HepG2 (cell line): ENCODE results near the gene FOLR2. TPM values are rescaled to one million over a fixed set of nuclear protein-coding genes. Genes with fewer than 3 reads are reported as not detected.

ENCODE experiments used
- AGO2 ChIP-seq: fragments of 200-400 bp; formaldehyde crosslinking; optimal IDR thresholded peaks from 2 replicates; pipeline ENCODE3; 2017; ENCODE audit warnings: mild to moderate bottlenecking, low read depth, low read length, moderate library complexity
- AHDC1 ChIP-seq: sonication (generic); formaldehyde crosslinking; IDR thresholded peaks from 2 replicates; pipeline ENCODE4 v1.5.1; 2020; ENCODE audit warnings: mild to moderate bottlenecking, missing genetic modification reagents, borderline replicate concordance
- HDAC2 ChIP-seq: sonication (generic); formaldehyde crosslinking; IDR thresholded peaks from 2 replicates; pipeline ENCODE4 v1.4.0; 2020; ENCODE audit warnings: missing genetic modification reagents
- KLF16 ChIP-seq, 2 experiments: sonication (generic) in 1 of 2; formaldehyde crosslinking in 1 of 2; IDR thresholded peaks; 2 replicates each; pipeline versions ENCODE4 v1.6.1 to v1.8.0; 2016 to 2023; ENCODE audit warnings: missing genetic modification reagents in 2 of 2, missing compliant biosample characterization in 1 of 2
- MAX ChIP-seq: IDR thresholded peaks from 2 replicates; pipeline ENCODE4 v1.6.1; 2012; ENCODE audit warnings: inconsistent platforms
- NR2F2 ChIP-seq: IDR thresholded peaks from 2 replicates; pipeline ENCODE4 v1.6.1; 2012; ENCODE audit warnings: low read depth, inconsistent platforms, borderline replicate concordance
- PAXIP1 ChIP-seq: sonication (generic); formaldehyde crosslinking; conservative IDR thresholded peaks from 2 replicates; pipeline ENCODE4 v1.4.0; 2020; ENCODE audit warnings: mild to moderate bottlenecking, missing genetic modification reagents, moderate library complexity
- PHF5A ChIP-seq: IDR thresholded peaks from one replicate; pipeline ENCODE4 v1.6.1; 2018; ENCODE audit warnings: low read depth, missing genetic modification reagents; ENCODE audit not compliant: unreplicated experiment
- TBX3 ChIP-seq: fragments of 450-650 bp; IDR thresholded peaks from 2 replicates; pipeline ENCODE4 v1.6.1; 2017; ENCODE audit warnings: antibody characterized with exemption, mild to moderate bottlenecking, inconsistent platforms, borderline replicate concordance
- TFDP1 ChIP-seq: IDR thresholded peaks from 2 replicates; pipeline ENCODE4 v1.6.1; 2016; ENCODE audit warnings: missing compliant biosample characterization, missing genetic modification reagents, borderline replicate concordance
- ZNF362 ChIP-seq: sonication (generic); formaldehyde crosslinking; IDR thresholded peaks from 2 replicates; pipeline ENCODE4 v1.4.0; 2020; ENCODE audit warnings: missing genetic modification reagents, mild to moderate bottlenecking, borderline replicate concordance
- ZNF816 ChIP-seq: sonication (generic); formaldehyde crosslinking; IDR thresholded peaks from 2 replicates; pipeline ENCODE4 v1.8.0; 2022; ENCODE audit warnings: missing genetic modification reagents, mild to moderate bottlenecking, borderline replicate concordance
- ZSCAN20 ChIP-seq: sonication (generic); formaldehyde crosslinking; IDR thresholded peaks from 2 replicates; pipeline ENCODE4 v1.4.0; 2020; ENCODE audit warnings: missing genetic modification reagents, mild to moderate bottlenecking, borderline replicate concordance
- polyA plus RNA-seq, 8 experiments: library from polyadenylated mRNA; depleted of rRNA in 3 of 8; stranded (reverse) in 7 of 8; unstranded in 1 of 8; fragments of >200 nt; fragmentation: Illumina TruSeq in 4 of 8; extraction: Trizol in 4 of 8; gene quantifications; 2 replicates each; pipeline versions ENCODE4 v1.2.1 to v1.2.3, GENCODE V29; 2011 to 2016; ENCODE audit warnings: low read depth in 4 of 8, missing spikeins in 1 of 8, mixed read lengths in 1 of 8; ENCODE audit not compliant: insufficient read depth in 1 of 8
- total RNA-seq, 5 experiments: library from RNA; depleted of rRNA; stranded (reverse); fragments of >200 nt; fragmentation: Illumina TruSeq; extraction: Trizol; gene quantifications; 2 replicates each; pipeline ENCODE4 v1.2.3, GENCODE V29; 2016; ENCODE audit warnings: low read depth in 1 of 5

Gene FOLR2
- total and polyA plus RNA-seq, 2 of the 13 experiments (the other 11 are each of a cell fraction or from before 2014, with no cell fraction given): 0.09 TPM; not detected in 1

GRCh38 chr11:72222907-72223614, 6.5 kb downstream of the FOLR2 start (continued):
- TF ChIP-seq AHDC1 (CRISPR knock-in tag): peak; percentile 24; the same call in 1 of the 2 replicates
- no peak for TF ChIP-seq TFDP1 (CRISPR knock-in tag)
- TF ChIP-seq PHF5A (CRISPR knock-in tag): no peak
- TF ChIP-seq ZSCAN20: peak; percentile 23; the same call in 1 of the 2 replicates
- TF ChIP-seq AGO2: peak; percentile 47
- TF ChIP-seq PAXIP1 (CRISPR knock-in tag): peak; percentile 30; the same call in 1 of the 2 replicates
- peak; percentile 73; the same call in 1 of the 2 replicates for TF ChIP-seq ZNF362 (CRISPR knock-in tag)
- TF ChIP-seq ZNF816: no peak
- TF ChIP-seq NR2F2: no peak
- TF ChIP-seq HDAC2: 0 out of 2 replicates have a peak, but pooled peaks have one; percentile 13
- peak; percentile 50 for TF ChIP-seq MAX
- TF ChIP-seq KLF16 (CRISPR knock-in tag; IDR thresholded peaks at IDR 0.05): peak in 1 of 2 experiments; percentile 80; a peak in 2 of 4 replicates
- TF ChIP-seq TBX3: no peak
